Right lobe of liver (tissue), 4 donors: ENCODE measurements around the gene THUMPD3.

Experiments
- POLR2A ChIP-seq: fragments of 450-650 bp; IDR thresholded peaks from one replicate; pipeline ENCODE4 v1.6.1; 2017; ENCODE audit warnings: antibody characterized with exemption, mild to moderate bottlenecking
- TF ChIP-seq, protein P1 (sequence below), 4 donors: fragments of 200-600 bp in 3 of 4; fragments of 450-650 bp in 1 of 4; IDR thresholded peaks; one replicate each; pipeline versions ENCODE4 v1.5.1 to v1.8.0; 2016 to 2022; ENCODE audit warnings: antibody characterized with exemption in 4 of 4, mild to moderate bottlenecking in 2 of 4
- donor health status: DM: no; HTN: no; CAD: no.
- donor health status: DM: no; HTN: no; CAD: no.
- donor health status: DM: no; HTN: yes; CAD: no.

DNA sequence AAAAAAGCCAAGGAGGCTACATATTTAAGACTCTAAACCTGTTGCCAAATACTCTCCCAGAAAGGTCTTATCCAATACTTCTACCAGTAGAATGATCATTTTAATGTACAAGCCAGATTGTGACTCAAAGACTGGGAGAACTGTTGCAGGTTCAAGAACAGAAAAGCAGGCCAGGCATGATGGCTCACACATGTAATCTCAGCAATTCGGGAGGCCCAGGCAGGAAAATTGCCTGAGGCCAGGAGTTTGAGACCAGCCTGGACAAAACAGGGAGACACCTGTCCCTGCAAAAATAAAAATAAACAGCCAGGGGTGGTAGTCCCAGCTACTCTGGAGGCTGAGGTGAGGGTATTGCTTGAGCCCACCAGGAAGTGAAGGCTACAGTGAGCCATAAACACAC is 17.8 kb upstream of the THUMPD3 start:
- TF ChIP-seq, protein P1, sequence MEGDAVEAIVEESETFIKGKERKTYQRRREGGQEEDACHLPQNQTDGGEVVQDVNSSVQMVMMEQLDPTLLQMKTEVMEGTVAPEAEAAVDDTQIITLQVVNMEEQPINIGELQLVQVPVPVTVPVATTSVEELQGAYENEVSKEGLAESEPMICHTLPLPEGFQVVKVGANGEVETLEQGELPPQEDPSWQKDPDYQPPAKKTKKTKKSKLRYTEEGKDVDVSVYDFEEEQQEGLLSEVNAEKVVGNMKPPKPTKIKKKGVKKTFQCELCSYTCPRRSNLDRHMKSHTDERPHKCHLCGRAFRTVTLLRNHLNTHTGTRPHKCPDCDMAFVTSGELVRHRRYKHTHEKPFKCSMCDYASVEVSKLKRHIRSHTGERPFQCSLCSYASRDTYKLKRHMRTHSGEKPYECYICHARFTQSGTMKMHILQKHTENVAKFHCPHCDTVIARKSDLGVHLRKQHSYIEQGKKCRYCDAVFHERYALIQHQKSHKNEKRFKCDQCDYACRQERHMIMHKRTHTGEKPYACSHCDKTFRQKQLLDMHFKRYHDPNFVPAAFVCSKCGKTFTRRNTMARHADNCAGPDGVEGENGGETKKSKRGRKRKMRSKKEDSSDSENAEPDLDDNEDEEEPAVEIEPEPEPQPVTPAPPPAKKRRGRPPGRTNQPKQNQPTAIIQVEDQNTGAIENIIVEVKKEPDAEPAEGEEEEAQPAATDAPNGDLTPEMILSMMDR (IDR thresholded peaks at IDR 0.05), result no peak
- no peak for TF ChIP-seq POLR2A
